Kidney (tissue), 14 donors: Measurements from ENCODE around the gene MYDGF. TPM values are rescaled to one million over a fixed set of nuclear protein-coding genes. Genes with fewer than 3 reads are reported as not detected.

ENCODE experiments used
- DNase-seq, 5 donors: peaks; one replicate each; pipeline ENCODE4 v3.0.0-alpha.2; 2013 to 2020
- FAIRE-seq: peaks from 2 replicates; lab custom pipeline; 2012; peaks lifted over from hg19 to GRCh38; lab: Jason Lieb, UNC
- H3K27ac ChIP-seq, 2 donors: one replicate each; pipeline ENCODE4 v1.7.0; 2013; ENCODE audit warnings: low read depth in 2 of 2, low read length in 2 of 2, inconsistent platforms in 1 of 2
- H3K27me3 ChIP-seq: one replicate; pipeline ENCODE4 v1.7.1; 2013; ENCODE audit warnings: low read length, inconsistent platforms; ENCODE audit not compliant: control insufficient read depth, insufficient read depth
- H3K36me3 ChIP-seq, 3 donors: one replicate each; pipeline versions ENCODE4 v1.7.0 to v1.7.1; 2013; ENCODE audit warnings: low read length in 3 of 3, control low read depth in 1 of 3, inconsistent platforms in 1 of 3; ENCODE audit not compliant: insufficient read depth in 3 of 3, control insufficient read depth in 2 of 3
- H3K4me1 ChIP-seq, 3 donors: one replicate each; pipeline versions ENCODE4 v1.7.0 to v1.7.1; 2013; ENCODE audit warnings: low read length in 3 of 3, inconsistent platforms in 1 of 3, low read depth in 1 of 3; ENCODE audit not compliant: control insufficient read depth in 2 of 3, insufficient read depth in 2 of 3
- H3K4me3 ChIP-seq, 3 donors: one replicate each; pipeline versions ENCODE4 v1.7.0 to v1.8.1; 2013; ENCODE audit warnings: low read length in 3 of 3, control low read depth in 1 of 3, inconsistent platforms in 1 of 3
- H3K9ac ChIP-seq, 3 donors: one replicate each; pipeline versions ENCODE4 v1.7.0 to v1.7.1; 2013; ENCODE audit warnings: low read length in 3 of 3, control low read depth in 1 of 3, inconsistent platforms in 1 of 3
- H3K9me3 ChIP-seq, 3 donors: one replicate each; pipeline versions ENCODE4 v1.7.0 to v1.7.1; 2013; ENCODE audit warnings: low read length in 3 of 3, control low read depth in 1 of 3, inconsistent platforms in 1 of 3; ENCODE audit not compliant: control insufficient read depth in 2 of 3, insufficient read depth in 1 of 3
- CTCF ChIP-seq: IDR thresholded peaks from 3 replicates; pipeline ENCODE4 v1.5.1; 2012; ENCODE audit warnings: mild to moderate bottlenecking, moderate library complexity, borderline replicate concordance; ENCODE audit not compliant: insufficient read depth; ENCODE audit errors: extremely low read depth
- intact Hi-C: fragments of 100-400 bp; cut with DNase I; formaldehyde crosslinking; loops from one replicate; pipeline ENCODE4 v1.11.1; 2022
- polyA plus RNA-seq: library from polyadenylated mRNA; stranded (reverse); fragments of 350-450 nt; fragmentation: Illumina TruSeq; extraction: RNeasy Lipid Tissue Mini Kit (QIAGEN cat#74804); gene quantifications from one replicate; pipeline ENCODE4 v1.2.3, GENCODE V29; 2014; ENCODE audit warnings: low read depth, low replicate concordance; ENCODE audit not compliant: insufficient read depth
- total RNA-seq: library from RNA; stranded (reverse); fragmentation: NEBNext Ultra II Directional; extraction: Animal tissue kit (Norgen Biotek cat#: 25700); gene quantifications from one replicate; pipeline ENCODE4 v1.2.1, GENCODE V29; 2021
- donor health status: control.
- donor health status: control.
- donor health status: control.
- donor health status: control.
- donor health status: control.
- donor health status: DM: yes; HTN: yes; CAD: no.
- donor health status: Normal renal cell carcinoma (clear cell type).

The MYDGF gene
- total and polyA plus RNA-seq, 2 donors from 2014 or later, result 75.8 to 85.5 TPM

- intact Hi-C loops, result no loop called here
- no peak for TF ChIP-seq CTCF
- no peaks in the 10 kb centered on the region for H3K27me3 ChIP-seq
- peak overlapping the region in 2 of 3 donors; percentile 54 to 82 for H3K9ac ChIP-seq
- H3K9me3 ChIP-seq, result no peaks in the 10 kb centered on the region
- peak overlapping the region; percentile 3 to 9 for H3K27ac ChIP-seq
- peak overlapping the region in 2 of 3 donors; percentile 79 to 87 for H3K4me3 ChIP-seq
- DNase-seq, result peak in 2 of 5 donors; percentile 68 to 71
- no peaks in the 10 kb centered on the region for H3K36me3 ChIP-seq
- H3K4me1 ChIP-seq, result peaks cover 0 to 22% (median 4%) of the 10 kb centered on the region in 3 donors
- FAIRE-seq, result no peak
Observed at GRCh38 chr19:4640247-4641000, 29.7 kb downstream of the MYDGF start.

DNA sequence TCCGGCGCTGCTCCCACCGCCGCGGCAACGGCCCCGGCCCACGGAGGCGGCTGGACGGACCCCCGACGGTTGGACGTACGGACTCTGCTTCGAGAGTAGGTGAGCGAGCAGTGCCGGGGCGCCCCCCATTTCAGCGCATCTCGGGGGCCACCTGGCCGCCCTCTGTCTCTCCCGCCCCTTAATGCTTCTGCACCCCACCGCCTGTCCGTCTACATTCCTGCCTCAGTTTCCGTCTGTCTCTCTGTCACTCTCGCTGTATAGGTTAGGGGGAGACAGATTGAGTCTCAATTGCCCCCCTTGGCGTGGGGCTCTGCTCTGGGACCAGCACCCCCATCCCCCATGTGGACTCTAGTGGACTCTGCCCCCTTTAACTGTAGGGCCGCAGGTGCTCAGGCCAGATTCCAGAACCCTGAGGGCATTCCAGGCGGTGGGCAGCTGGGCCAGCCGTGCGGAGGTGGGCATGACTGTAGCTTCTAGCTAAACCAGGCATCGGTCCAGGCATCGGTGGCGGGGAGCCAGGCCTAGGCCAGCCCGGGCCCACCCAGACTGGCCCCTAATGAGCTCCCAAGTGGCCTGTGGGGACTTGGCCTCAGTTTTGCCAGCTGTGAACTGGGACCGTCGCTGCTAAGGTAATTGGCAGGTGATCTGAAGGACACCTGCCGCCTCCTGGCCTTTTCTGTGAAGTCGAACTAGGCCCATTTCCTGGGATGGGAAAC lies 30.5 kb downstream of the MYDGF start:
- H3K9ac ChIP-seq, result peak overlapping the region; percentile 48 to 82 (median 54)
- peak in 3 of 5 donors; percentile 39 to 82 (median 82) for DNase-seq
- intact Hi-C loops, result loop anchor here (10.0 kb wide), 1 partner anchor 75 kb away; no protein-coding TSS in a partner anchor
- no peaks in the 10 kb centered on the region for H3K36me3 ChIP-seq
- no peaks in the 10 kb centered on the region for H3K9me3 ChIP-seq
- TF ChIP-seq CTCF, result no peak
- peaks cover 0 to 22% (median 4%) of the 10 kb centered on the region in 3 donors for H3K4me1 ChIP-seq
- H3K27me3 ChIP-seq, result no peaks in the 10 kb centered on the region
- no peak for FAIRE-seq
- H3K4me3 ChIP-seq, result peak overlapping the region; percentile 65 to 87 (median 79)
- H3K27ac ChIP-seq, result peak overlapping the region; percentile 3 to 77

- intact Hi-C loops, result loop anchor here (10.0 kb wide), 1 partner anchor 74 kb away; no protein-coding TSS in a partner anchor
- TF ChIP-seq CTCF, result no peak
- Histone ChIP-seq H3K27ac (peak within 1 kb of the TSS; percentile 74 to 77), H3K9ac (peak within 1 kb of the TSS; percentile 48 to 82 (median 54)), H3K4me1 (peaks cover 0 to 22% (median 4%) of the 10 kb centered on the region in 3 donors), H3K4me3 (peak within 1 kb of the TSS; percentile 65 to 87 (median 79)), H3K9me3 (no peaks in the 10 kb centered on the region), H3K36me3 (no peaks in the 10 kb centered on the region), H3K27me3 (no peaks in the 10 kb centered on the region)
- DNase-seq, result peak; percentile 98 to 99 (median 99)
- FAIRE-seq, result no peak
Observed at GRCh38 chr19:4638828-4639530, 31.2 kb downstream of the MYDGF start, which contains the start of gene TNFAIP8L1. TSS of gene TNFAIP8L1 (plus strand) at chr19:4639516. CDS start at chr19:4651870, 12,354 bp downstream.
